Measurements from ENCODE around the gene GALNT17. TPM values are rescaled to one million over a fixed set of nuclear protein-coding genes. Genes with fewer than 3 reads are reported as not detected.
"Not testable (repeated sequence)": the region's sequence is repeated elsewhere in the genome, so short reads cannot be mapped to it uniquely, and the experiment has no call there.

GALNT17 gene
- total and polyA plus RNA-seq, 12 donors, result 0.94 to 37.5 (median 8.1) TPM

GRCh38 chr7:71627651-71628050 lies 495.7 kb downstream of the GALNT17 start:
- intact Hi-C loops (cut with DNase I), result no loop called here

GRCh38 chr7:71630516-71630915 lies 498.6 kb downstream of the GALNT17 start:
- WGBS, 4 donors, result 79 to 89% (median 87%) methylated on average over 4 of the region's 4 CpGs
- no peaks in the 10 kb centered on the region for H3K9me3 ChIP-seq (replicated peaks in 1 of 3)

More at GRCh38 chr7:71627651-71628050, 495.7 kb downstream of the GALNT17 start:
- no peaks in the 10 kb centered on the region for H3K4me1 ChIP-seq (replicated peaks in 1 of 2)
- no peaks in the 10 kb centered on the region for H3K36me3 ChIP-seq (replicated peaks in 1 of 2)
- H3K27ac ChIP-seq, result no peak overlapping the region
- TF ChIP-seq CTCF (IDR thresholded peaks at IDR 0.05), result no peak
- TF ChIP-seq POLR2A (IDR thresholded peaks at IDR 0.05), result no peak
- no peaks in the 10 kb centered on the region for H3K27me3 ChIP-seq
- no peak for DNase-seq
- H3K4me3 ChIP-seq, result no peak overlapping the region
- H3K9me3 ChIP-seq (replicated peaks in 1 of 3), result no peaks in the 10 kb centered on the region
- 78 to 81% (median 80%) methylated on average over 7 of the region's 7 CpGs for WGBS, 4 donors

GRCh38 chr7:71633551-71634008 lies 501.6 kb downstream of the GALNT17 start:
- TF ChIP-seq POLR2A (IDR thresholded peaks at IDR 0.05) (no peak), CTCF (IDR thresholded peaks at IDR 0.05) (no peak)
- Histone ChIP-seq H3K27ac (peak overlapping the region in 3 of 5 donors; percentile 37 to 45 (median 40)), H3K9me3 (replicated peaks in 1 of 3) (no peaks in the 10 kb centered on the region), H3K4me3 (no peak overlapping the region), H3K4me1 (replicated peaks in 1 of 2) (peaks cover 5 to 11% of the 10 kb centered on the region in 2 donors), H3K27me3 (no peaks in the 10 kb centered on the region), H3K36me3 (replicated peaks in 1 of 2) (no peaks in the 10 kb centered on the region)
- peak in 6 of 7 donors; percentile 42 to 75 (median 50) for DNase-seq
- WGBS, 4 donors, result 4 to 9% (median 6%) methylated on average over 6 of the region's 6 CpGs
- intact Hi-C loops (cut with DNase I), result no loop called here

More at GRCh38 chr7:71630516-71630915, 498.6 kb downstream of the GALNT17 start:
- peak in 1 of 7 donors; percentile 15 for DNase-seq
- H3K27me3 ChIP-seq, result no peaks in the 10 kb centered on the region
- intact Hi-C loops (cut with DNase I), result no loop called here
- H3K36me3 ChIP-seq (replicated peaks in 1 of 2), result no peaks in the 10 kb centered on the region
- no peak overlapping the region for H3K27ac ChIP-seq
- TF ChIP-seq CTCF (IDR thresholded peaks at IDR 0.05), result no peak
- TF ChIP-seq POLR2A (IDR thresholded peaks at IDR 0.05), result no peak
- H3K4me3 ChIP-seq, result no peak overlapping the region
- H3K4me1 ChIP-seq (replicated peaks in 1 of 2), result peaks cover 5 to 8% of the 10 kb centered on the region in 2 donors

GRCh38 chr7:71635849-71636248 lies 503.9 kb downstream of the GALNT17 start:
- H3K9me3 ChIP-seq (replicated peaks in 1 of 3); H3K36me3 ChIP-seq (replicated peaks in 1 of 2); intact Hi-C loops (cut with DNase I); H3K4me3 ChIP-seq; H3K27me3 ChIP-seq; H3K27ac ChIP-seq: not testable (repeated sequence)
- WGBS, 4 donors, result 40 to 64% (median 55%) methylated on average over 3 of the region's 3 CpGs
- peak; percentile 38 to 79 (median 67) for DNase-seq
- peaks cover 5 to 11% of the 10 kb centered on the region in 2 donors for H3K4me1 ChIP-seq (replicated peaks in 1 of 2)

GRCh38 chr7:71636329-71636728 lies 504.4 kb downstream of the GALNT17 start:
- no peak overlapping the region for H3K27ac ChIP-seq
- peaks cover 5 to 11% of the 10 kb centered on the region in 2 donors for H3K4me1 ChIP-seq (replicated peaks in 1 of 2)
- H3K36me3 ChIP-seq (replicated peaks in 1 of 2), result no peaks in the 10 kb centered on the region
- intact Hi-C loops (cut with DNase I), result no loop called here
- no peaks in the 10 kb centered on the region for H3K27me3 ChIP-seq
- 67 to 74% (median 69%) methylated on average over 4 of the region's 4 CpGs for WGBS, 4 donors
- TF ChIP-seq CTCF (IDR thresholded peaks at IDR 0.05) (no peak), POLR2A (IDR thresholded peaks at IDR 0.05) (no peak)
- DNase-seq, result peak in 1 of 7 donors; percentile 8
- no peaks in the 10 kb centered on the region for H3K9me3 ChIP-seq (replicated peaks in 1 of 3)
- H3K4me3 ChIP-seq, result no peak overlapping the region
